RWPE2 (cell line): ENCODE measurements around the gene CHRND.
"Not testable (repeated sequence)": the region's sequence is repeated elsewhere in the genome, so short reads cannot be mapped to it uniquely, and the experiment has no call there.

Experiments
- ATAC-seq: fragments of 200-7000 bp; cut with Tn5 transposase; 3 replicates; pipeline ENCODE4 v1.9.1; 2021; ENCODE audit warnings: low read depth
- DNase-seq: peaks from one replicate; pipeline ENCODE4 v3.0.0-alpha.2; 2020; ENCODE audit warnings: low spot score
- H3K27ac ChIP-seq: fragments of 450-650 bp; 2 replicates; pipeline ENCODE4 v1.5.1; 2017; ENCODE audit warnings: mild to moderate bottlenecking; ENCODE audit not compliant: poor library complexity, severe bottlenecking
- H3K27me3 ChIP-seq: fragments of 250-450 bp; sonication (Bioruptor Pico); 2 replicates; pipeline ENCODE4 v1.5.1; 2021; ENCODE audit warnings: mild to moderate bottlenecking, moderate library complexity; ENCODE audit not compliant: insufficient read depth, poor library complexity, severe bottlenecking
- H3K36me3 ChIP-seq: fragments of 250-450 bp; sonication (Bioruptor Pico); 2 replicates; pipeline ENCODE4 v1.5.1; 2020; ENCODE audit warnings: low read depth, mild to moderate bottlenecking, moderate library complexity
- H3K4me1 ChIP-seq: fragments of 250-450 bp; sonication (Bioruptor Pico); 2 replicates; pipeline ENCODE4 v1.5.1; 2021; ENCODE audit warnings: mild to moderate bottlenecking, moderate library complexity; ENCODE audit not compliant: insufficient read depth, poor library complexity, severe bottlenecking
- H3K4me3 ChIP-seq: fragments of 250-450 bp; sonication (Bioruptor Pico); 2 replicates; pipeline ENCODE4 v1.5.1; 2021; ENCODE audit warnings: mild to moderate bottlenecking, moderate library complexity; ENCODE audit not compliant: severe bottlenecking
- H3K9me3 ChIP-seq: fragments of 250-450 bp; sonication (Bioruptor Pico); 2 replicates; pipeline ENCODE4 v1.5.1; 2021; ENCODE audit warnings: mild to moderate bottlenecking, moderate library complexity; ENCODE audit not compliant: severe bottlenecking
- CTCF ChIP-seq: fragments of 450-650 bp; IDR thresholded peaks from one replicate; pipeline ENCODE4 v1.5.1; 2017; ENCODE audit warnings: mild to moderate bottlenecking, moderate library complexity; ENCODE audit not compliant: poor library complexity, severe bottlenecking

Gene CHRND

GRCh38 chr2:232529806-232530547 lies 4.0 kb downstream of the CHRND start:
- H3K4me3 ChIP-seq = no peak overlapping the region
- no peaks in the 10 kb centered on the region for H3K36me3 ChIP-seq
- DNase-seq (peak; percentile 49), ATAC-seq (no peak)
- no peaks in the 10 kb centered on the region for H3K27me3 ChIP-seq
- H3K27ac ChIP-seq = no peak overlapping the region
- H3K4me1 ChIP-seq = no peaks in the 10 kb centered on the region
- TF ChIP-seq CTCF = no peak
- H3K9me3 ChIP-seq = no peaks in the 10 kb centered on the region

GRCh38 chr2:232530626-232531260 lies 4.8 kb downstream of the CHRND start:
- no peaks in the 10 kb centered on the region for H3K9me3 ChIP-seq
- no peak for ATAC-seq
- H3K27ac ChIP-seq = no peak overlapping the region
- peak; percentile 37 for DNase-seq
- no peaks in the 10 kb centered on the region for H3K27me3 ChIP-seq
- TF ChIP-seq CTCF = no peak
- H3K4me1 ChIP-seq = no peaks in the 10 kb centered on the region
- no peaks in the 10 kb centered on the region for H3K36me3 ChIP-seq
- H3K4me3 ChIP-seq = no peak overlapping the region

GRCh38 chr2:232532419-232532818 lies 6.5 kb downstream of the CHRND start:
- DNase-seq (no peak), ATAC-seq (no peak)
- no peak for TF ChIP-seq CTCF
- H3K27me3 ChIP-seq = no peaks in the 10 kb centered on the region
- no peaks in the 10 kb centered on the region for H3K9me3 ChIP-seq
- H3K27ac ChIP-seq = no peak overlapping the region
- no peaks in the 10 kb centered on the region for H3K4me1 ChIP-seq
- no peak overlapping the region for H3K4me3 ChIP-seq
- H3K36me3 ChIP-seq = no peaks in the 10 kb centered on the region

GRCh38 chr2:232532821-232533220 lies 6.9 kb downstream of the CHRND start:
- not testable (repeated sequence) for H3K36me3 ChIP-seq, H3K4me1 ChIP-seq, DNase-seq, H3K27me3 ChIP-seq, H3K27ac ChIP-seq, ATAC-seq, H3K4me3 ChIP-seq, H3K9me3 ChIP-seq

- no peaks in the 10 kb centered on the region for H3K36me3 ChIP-seq
- no peaks in the 10 kb centered on the region for H3K27me3 ChIP-seq
- H3K9me3 ChIP-seq = no peaks in the 10 kb centered on the region
- no peaks in the 10 kb centered on the region for H3K4me1 ChIP-seq
- H3K27ac ChIP-seq = no peak overlapping the region
- H3K4me3 ChIP-seq = no peak overlapping the region
- no peak for DNase-seq
- no peak for ATAC-seq
- TF ChIP-seq CTCF = no peak
Observed at GRCh38 chr2:232533944-232534710, 8.2 kb downstream of the CHRND start.
